Superior temporal gyrus (tissue), 1 donor: ENCODE data around the gene GPC5.
A peak's percentile ranks its signal among the peaks of the same experiment; 100 is the strongest.
"Not testable (repeated sequence)": the region's sequence is repeated elsewhere in the genome, so short reads cannot be mapped to it uniquely, and the experiment has no call there.

Experiments
- DNase-seq: peaks from one replicate; pipeline ENCODE4 v3.0.0-alpha.2; 2016; ENCODE audit errors: extremely low spot score

GPC5 gene

DNA sequence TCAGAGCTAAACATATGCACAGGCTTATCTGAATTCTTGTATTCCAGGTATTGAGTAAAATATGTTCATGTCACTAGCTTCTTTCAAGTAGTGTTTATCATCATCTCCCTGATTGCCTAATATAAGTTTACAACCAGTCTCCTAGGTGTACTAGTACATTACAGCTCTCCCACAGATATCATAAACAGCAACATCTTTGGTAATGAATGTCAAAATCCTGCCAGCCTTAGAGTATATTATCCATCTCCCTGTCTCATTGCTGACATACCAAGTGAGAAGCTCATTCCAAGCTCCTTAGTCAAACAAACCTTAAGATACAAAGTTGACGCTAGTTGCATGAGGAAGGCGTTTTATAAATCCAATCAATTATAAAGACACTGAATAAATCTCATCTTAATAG lies 1139.0 kb downstream of the GPC5 start:
- DNase-seq, result no peak

- no peak for DNase-seq
These were observed 1139.7 kb downstream of the GPC5 start for GRCh38 chr13:92538164-92538563.

DNA sequence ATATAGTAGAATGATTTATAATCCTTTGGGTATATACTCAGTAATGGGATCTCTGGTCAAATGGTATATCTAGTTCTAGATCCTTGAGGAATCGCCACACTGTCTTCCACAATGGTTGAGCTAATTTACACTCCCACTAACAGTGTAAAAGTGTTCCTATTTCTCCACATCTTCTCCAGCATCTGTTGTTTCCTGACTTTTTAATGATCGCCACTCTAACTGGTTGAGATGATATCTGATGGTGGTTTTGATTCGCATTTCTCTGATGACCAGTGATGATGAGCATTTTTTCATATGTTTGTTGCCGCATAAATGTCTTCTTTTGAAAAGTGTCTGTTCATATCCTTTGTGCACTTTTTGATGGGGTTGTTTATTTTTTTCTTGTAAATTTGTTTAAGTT lies 1140.7 kb downstream of the GPC5 start:
- not testable (repeated sequence) for DNase-seq

- DNase-seq, result no peak
These were observed 1148.8 kb downstream of the GPC5 start for GRCh38 chr13:92547266-92547665.

GRCh38 chr13:92549276-92549675 lies 1150.9 kb downstream of the GPC5 start:
- no peak for DNase-seq

GRCh38 chr13:92553470-92554114 lies 1155.2 kb downstream of the GPC5 start:
- DNase-seq, result no peak

GRCh38 chr13:92560883-92561282 lies 1162.5 kb downstream of the GPC5 start:
- DNase-seq, result no peak

DNA sequence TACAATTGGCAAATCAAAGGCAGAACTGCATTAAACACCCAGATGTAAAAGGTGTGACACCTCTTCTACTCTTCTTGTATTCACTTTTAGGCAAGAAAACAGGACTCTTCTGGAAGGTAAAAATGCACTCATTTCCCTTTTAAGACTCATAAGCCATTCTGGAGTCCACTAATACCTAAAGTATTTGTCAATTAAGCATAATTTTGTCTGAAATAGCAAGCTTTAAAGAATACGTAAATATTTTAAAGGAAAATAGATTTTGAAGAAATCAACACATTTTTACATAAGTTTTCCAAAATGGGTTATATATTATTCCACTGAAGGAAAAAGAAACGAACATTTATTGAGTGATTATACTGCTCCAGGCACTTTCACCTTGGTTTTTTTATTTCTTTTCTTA lies 1166.5 kb downstream of the GPC5 start:
- no peak for DNase-seq

DNA sequence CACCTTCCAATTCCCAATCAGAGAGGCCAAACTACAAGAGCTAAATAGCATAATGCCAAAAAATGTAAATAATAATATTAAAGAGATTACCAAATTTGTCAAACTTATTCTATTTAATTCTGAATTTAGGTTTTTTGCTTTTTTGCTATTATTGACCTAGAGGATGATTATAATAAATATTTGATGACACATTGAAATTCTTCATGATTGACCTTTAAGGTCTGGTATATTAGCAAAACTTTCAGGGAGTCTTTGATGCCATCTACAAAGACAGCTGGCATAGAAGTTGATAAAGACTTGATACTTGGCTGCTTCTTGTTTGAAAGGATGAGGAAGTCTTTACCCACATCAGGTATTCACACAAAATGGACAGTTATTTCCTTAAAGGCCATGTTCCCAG lies 1168.3 kb downstream of the GPC5 start:
- DNase-seq, result no peak

GRCh38 chr13:92572190-92572589 lies 1173.8 kb downstream of the GPC5 start:
- DNase-seq, result no peak

DNA sequence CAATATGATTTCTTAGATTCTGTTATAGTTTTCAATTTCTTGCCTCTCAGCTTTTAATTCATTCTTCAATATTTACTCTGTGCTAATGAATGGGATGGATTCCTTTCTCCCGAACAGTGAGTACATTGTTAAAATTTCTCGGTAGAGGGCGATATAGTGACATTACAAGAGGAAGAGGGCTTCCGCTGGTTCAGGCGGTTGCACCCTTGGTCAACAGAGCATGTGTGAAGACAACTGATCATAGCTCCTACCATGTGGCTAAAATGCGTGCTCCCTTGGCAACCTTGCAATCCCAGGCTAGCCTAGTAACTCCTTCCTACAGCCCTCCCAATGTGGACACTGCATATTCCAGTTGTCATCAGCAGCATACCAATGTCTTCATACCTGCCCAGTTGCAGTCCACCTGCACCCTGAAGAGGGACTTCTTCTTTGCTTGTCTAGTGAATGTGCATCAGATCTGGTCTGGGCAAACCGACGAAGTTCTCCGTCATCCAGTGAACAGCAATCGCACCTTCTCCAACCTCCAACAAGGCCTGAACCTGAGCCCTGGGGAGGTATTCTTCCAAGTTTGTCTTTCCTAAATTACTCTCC lies 1175.1 kb downstream of the GPC5 start:
- DNase-seq, result peak; percentile 17

DNA sequence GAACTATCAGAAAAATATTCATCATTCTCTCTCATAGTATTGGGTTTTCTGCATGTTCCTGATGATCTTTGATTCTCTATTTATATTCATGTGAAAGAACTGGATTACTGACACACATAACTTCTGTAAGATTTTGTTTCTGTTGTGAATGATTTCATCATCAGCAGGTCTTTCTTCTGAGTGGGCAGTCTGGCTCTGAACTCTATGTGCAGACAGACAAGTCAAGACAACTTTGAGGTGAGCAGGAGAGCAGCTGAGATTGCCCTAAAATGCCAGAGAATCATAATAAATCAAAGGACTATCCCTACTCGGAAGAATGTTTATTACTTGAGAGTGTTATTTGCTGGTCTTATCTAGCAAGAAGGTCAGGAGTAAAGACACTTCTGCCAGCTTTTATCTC lies 1176.1 kb downstream of the GPC5 start:
- no peak for DNase-seq

DNA sequence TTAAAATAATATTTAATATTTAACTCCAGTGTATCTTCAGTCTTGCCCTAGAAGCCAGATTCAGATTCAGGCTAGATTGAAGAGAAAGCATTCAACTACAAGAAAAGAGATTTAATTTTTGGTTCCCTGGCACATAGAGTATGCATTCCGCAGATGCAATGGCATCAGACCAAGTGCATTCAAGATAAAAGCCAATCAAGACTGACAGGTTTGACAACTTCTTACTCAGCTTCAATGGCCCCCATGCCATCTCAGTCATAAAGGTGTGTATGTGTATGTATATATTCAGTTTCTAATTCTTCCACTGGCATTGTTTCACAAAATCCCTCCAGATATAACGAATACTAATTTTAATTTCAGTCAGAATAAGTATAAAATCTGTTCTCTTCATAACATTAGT lies 1177.4 kb downstream of the GPC5 start:
- DNase-seq, result no peak

- DNase-seq, result no peak
These were observed 1179.9 kb downstream of the GPC5 start for GRCh38 chr13:92578358-92578757.

GRCh38 chr13:92589955-92590354 lies 1191.5 kb downstream of the GPC5 start:
- DNase-seq, result no peak

DNA sequence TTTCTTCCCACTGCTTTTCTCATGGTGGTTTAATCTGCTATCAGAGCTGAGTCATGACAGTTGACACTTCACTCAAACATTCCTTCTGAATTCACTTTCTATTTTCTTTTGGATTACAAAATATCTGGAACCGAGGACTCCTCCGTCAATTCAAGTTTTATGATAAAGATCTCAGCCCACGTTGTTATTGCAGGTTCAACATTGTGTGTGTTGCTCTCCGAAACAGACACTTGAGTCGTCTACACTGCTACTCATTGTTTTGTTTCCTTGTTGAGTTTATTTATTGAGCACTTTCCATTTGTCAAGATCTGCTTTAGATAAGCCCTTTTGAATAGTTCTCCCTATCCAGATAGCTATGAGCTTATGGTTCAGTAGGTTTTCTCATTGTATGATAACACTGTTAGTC lies 1192.1 kb downstream of the GPC5 start:
- DNase-seq, result no peak

DNA sequence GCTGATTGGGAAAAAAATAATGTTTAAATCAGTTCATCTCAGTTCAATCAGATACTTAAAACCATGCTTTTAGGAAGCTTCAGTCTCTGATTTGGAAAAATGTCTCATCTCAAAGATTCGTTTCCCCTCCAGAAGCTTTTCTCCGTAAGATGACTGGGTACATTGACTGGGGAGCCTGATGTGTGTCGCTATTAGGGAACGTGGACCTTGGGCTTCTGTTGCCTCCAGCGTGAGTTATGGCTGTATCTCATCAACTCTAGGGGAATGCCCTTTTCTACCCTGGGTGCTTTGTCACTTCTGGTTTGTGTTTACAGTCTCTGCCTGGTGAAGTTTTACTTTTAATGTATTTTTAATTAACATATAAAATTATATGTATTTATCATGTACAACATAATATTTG lies 1192.7 kb downstream of the GPC5 start:
- no peak for DNase-seq

DNA sequence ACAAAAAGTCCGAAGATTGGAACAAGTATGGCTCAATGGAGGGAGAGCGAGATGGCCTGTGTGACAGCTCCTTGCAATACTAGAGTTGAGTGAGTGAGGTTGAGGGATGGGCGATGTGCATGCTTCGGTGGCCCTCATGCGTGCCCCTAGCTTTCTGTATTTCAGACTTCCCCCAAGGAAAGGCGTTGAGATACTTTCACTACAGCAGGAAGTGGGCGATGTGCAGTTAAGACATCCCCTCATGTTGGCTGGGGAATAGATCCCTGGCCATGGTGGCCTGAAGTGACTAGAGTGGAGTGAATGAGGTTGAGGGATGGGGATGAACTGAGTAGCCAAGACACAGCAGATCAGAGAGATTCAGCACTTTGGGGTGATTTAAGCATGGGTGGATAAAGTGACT lies 1194.3 kb downstream of the GPC5 start:
- DNase-seq, result no peak

- no peak for DNase-seq
These were observed 1204.1 kb downstream of the GPC5 start for GRCh38 chr13:92602560-92602959.

DNA sequence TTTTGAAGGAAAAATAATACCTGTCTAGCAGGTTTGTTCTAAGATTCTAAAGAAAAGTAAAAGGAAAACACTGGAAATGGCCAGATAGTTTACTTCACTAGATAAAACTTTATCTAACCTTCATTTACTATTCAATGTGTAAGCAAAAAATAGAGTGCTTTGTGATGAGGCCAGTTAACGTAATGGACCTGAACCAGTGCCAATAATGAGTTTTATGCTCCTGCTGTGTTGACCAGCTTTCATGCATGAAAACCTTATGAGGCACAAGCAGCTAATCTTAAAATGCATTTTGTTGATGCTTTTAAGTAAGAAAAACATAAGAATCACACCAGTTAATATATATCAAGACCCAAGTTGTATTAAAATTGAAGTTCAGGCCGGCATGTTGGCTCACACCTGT lies 1211.0 kb downstream of the GPC5 start:
- DNase-seq, result no peak

- no peak for DNase-seq
These were observed 1214.5 kb downstream of the GPC5 start for GRCh38 chr13:92612892-92613291.

DNA sequence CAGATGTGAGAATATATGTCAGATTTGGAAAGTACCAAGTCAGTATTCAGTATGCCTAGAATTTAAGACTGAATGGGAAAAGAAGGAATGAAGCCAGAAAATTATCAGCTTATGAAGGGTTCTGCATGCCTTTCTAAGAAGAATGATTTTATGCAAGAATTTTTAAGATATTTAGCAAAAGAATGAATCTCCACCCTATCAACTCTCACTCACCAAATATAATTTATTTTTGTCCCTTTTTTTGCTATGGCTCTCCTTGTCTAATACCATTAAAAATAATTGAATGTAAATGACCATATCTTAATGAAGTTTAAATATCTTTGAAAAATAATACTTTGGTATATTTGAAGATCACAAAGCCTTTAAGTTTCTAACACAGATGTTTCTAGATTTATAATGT lies 1215.5 kb downstream of the GPC5 start:
- no peak for DNase-seq

DNA sequence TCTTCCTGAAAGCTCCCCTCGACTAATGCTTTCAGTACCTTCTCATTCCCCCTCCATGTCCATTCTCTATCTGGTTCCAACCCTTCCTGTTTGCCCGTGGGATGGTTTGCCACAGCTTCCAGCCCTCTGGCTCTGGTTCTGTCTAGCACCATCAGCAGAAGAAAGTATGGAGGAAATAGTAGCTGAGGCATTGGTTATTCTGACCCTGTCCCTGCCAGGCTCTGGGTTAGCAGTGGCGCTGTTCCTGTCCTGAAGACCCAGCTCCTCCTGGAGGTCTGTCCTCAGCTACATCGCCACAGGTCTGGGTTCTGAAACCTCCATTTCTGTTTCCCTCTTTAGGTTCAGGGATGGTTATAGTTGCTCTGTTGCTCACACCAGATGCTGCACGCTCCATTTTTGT lies 1223.6 kb downstream of the GPC5 start:
- no peak for DNase-seq

GRCh38 chr13:92622905-92623304 lies 1224.5 kb downstream of the GPC5 start:
- no peak for DNase-seq
